Stromal cell of bone marrow (primary cell): ENCODE measurements around the gene GSTT4.
"Not testable (repeated sequence)": the region's sequence is repeated elsewhere in the genome, so short reads cannot be mapped to it uniquely, and the experiment has no call there.

Source experiments
- DNase-seq: peaks from one replicate; pipeline ENCODE4 v3.0.0-alpha.2; 2012; ENCODE audit warnings: low read depth

GSTT4 gene

GRCh38 chr22:24005201-24005600 is at the start of gene GSTT4:
TSS of gene GSTT4 (minus strand) at chr22:24005453. CDS start at chr22:24005356, 97 bp downstream.
- no peak for DNase-seq

- no peak for DNase-seq
These were observed 49.1 kb upstream of the GSTT4 start for GRCh38 chr22:24054356-24054755.

- DNase-seq, result no peak
These were observed 48.4 kb upstream of the GSTT4 start for GRCh38 chr22:24053481-24054226.

- peak; percentile 79 for DNase-seq
These were observed 46.3 kb upstream of the GSTT4 start for GRCh38 chr22:24051568-24051967.

- DNase-seq, result no peak
These were observed 45.8 kb upstream of the GSTT4 start for GRCh38 chr22:24051028-24051427.

- DNase-seq, result no peak
These were observed 44.7 kb upstream of the GSTT4 start for GRCh38 chr22:24049978-24050377.

GRCh38 chr22:24049211-24049610 is 44.0 kb upstream of the GSTT4 start:
- no peak for DNase-seq

GRCh38 chr22:24046024-24046423 is 40.8 kb upstream of the GSTT4 start:
- DNase-seq, result no peak

- DNase-seq, result no peak
These were observed 38.7 kb upstream of the GSTT4 start for GRCh38 chr22:24043958-24044357.

GRCh38 chr22:24043465-24043864 is 38.2 kb upstream of the GSTT4 start:
- DNase-seq, result not testable (repeated sequence)

GRCh38 chr22:24040946-24041345 is 35.7 kb upstream of the GSTT4 start:
- no peak for DNase-seq

- DNase-seq, result no peak
These were observed 33.8 kb upstream of the GSTT4 start for GRCh38 chr22:24039046-24039445.

- DNase-seq, result no peak
These were observed 32.9 kb upstream of the GSTT4 start for GRCh38 chr22:24037851-24038765.

- DNase-seq, result no peak
These were observed 30.0 kb upstream of the GSTT4 start for GRCh38 chr22:24035296-24035695.

- DNase-seq, result no peak
These were observed 28.5 kb upstream of the GSTT4 start for GRCh38 chr22:24033731-24034130.

GRCh38 chr22:24030186-24030702 is 25.0 kb upstream of the GSTT4 start:
- DNase-seq, result no peak

- no peak for DNase-seq
These were observed 24.1 kb upstream of the GSTT4 start for GRCh38 chr22:24029304-24029703.

GRCh38 chr22:24028533-24028932 is 23.3 kb upstream of the GSTT4 start:
- no peak for DNase-seq

- DNase-seq, result no peak
These were observed 22.7 kb upstream of the GSTT4 start for GRCh38 chr22:24027991-24028390.

- no peak for DNase-seq
These were observed 22.2 kb upstream of the GSTT4 start for GRCh38 chr22:24027389-24027975.

GRCh38 chr22:24026733-24027132 is 21.5 kb upstream of the GSTT4 start:
- no peak for DNase-seq

- no peak for DNase-seq
These were observed 20.8 kb upstream of the GSTT4 start for GRCh38 chr22:24026056-24026455.

- no peak for DNase-seq
These were observed 20.2 kb upstream of the GSTT4 start for GRCh38 chr22:24025475-24025874.
